Esophagus muscularis mucosa (tissue), 4 donors: Measurements from ENCODE around the gene PCDH15. TPM values are rescaled to one million over a fixed set of nuclear protein-coding genes. Genes with fewer than 3 reads are reported as not detected.

Experiments used
- DNase-seq: peaks from one replicate; pipeline ENCODE4 v3.0.0-alpha.2; 2017; ENCODE audit errors: extremely low spot score
- H3K27ac ChIP-seq, 4 donors: fragments of 200-600 bp; sonication (generic); replicated peaks in 1 of 4; 1 replicate in 3 of 4; 2 replicates in 1 of 4; pipeline ENCODE4 v1.5.1; 2016 to 2019; ENCODE audit warnings: mild to moderate bottlenecking in 1 of 4
- H3K27me3 ChIP-seq, 4 donors: fragments of 200-600 bp; sonication (generic); one replicate each; pipeline versions ENCODE4 v1.5.1 to v1.6.0; 2016 to 2019
- H3K36me3 ChIP-seq, 4 donors: fragments of 200-600 bp; sonication (generic); one replicate each; pipeline ENCODE4 v1.5.1; 2016 to 2019
- H3K4me1 ChIP-seq, 4 donors: fragments of 200-600 bp; sonication (generic); one replicate each; pipeline ENCODE4 v1.5.1; 2016 to 2019
- H3K4me3 ChIP-seq, 4 donors: fragments of 200-600 bp; sonication (generic); 1 replicate in 2 of 4; 2 replicates in 2 of 4; pipeline ENCODE4 v1.5.1; 2016 to 2019; ENCODE audit warnings: mild to moderate bottlenecking in 4 of 4, moderate library complexity in 1 of 4
- H3K9me3 ChIP-seq, 4 donors: fragments of 200-600 bp; sonication (generic); 1 replicate in 3 of 4; 2 replicates in 1 of 4; pipeline ENCODE4 v1.5.1; 2016 to 2019
- CTCF ChIP-seq, 3 experiments: fragments of 200-600 bp in 2 of 3; fragments of 450-650 bp in 1 of 3; sonication (generic) in 2 of 3; IDR thresholded peaks; one replicate each; pipeline ENCODE4 v1.5.1; 2017 to 2019; ENCODE audit warnings: antibody characterized with exemption in 3 of 3, mild to moderate bottlenecking in 2 of 3, moderate library complexity in 1 of 3
- EP300 ChIP-seq: sonication (generic); formaldehyde crosslinking; IDR thresholded peaks from one replicate; pipeline ENCODE4 v1.6.1; 2017; ENCODE audit warnings: antibody characterized with exemption
- POLR2A ChIP-seq: fragments of 450-650 bp; IDR thresholded peaks from one replicate; pipeline ENCODE4 v1.6.1; 2017; ENCODE audit warnings: antibody characterized with exemption, moderate library complexity, mild to moderate bottlenecking, low read depth
- POLR2AphosphoS5 ChIP-seq, 2 donors: sonication (generic); formaldehyde crosslinking; IDR thresholded peaks; one replicate each; pipeline ENCODE4 v1.6.1; 2017; ENCODE audit warnings: antibody characterized with exemption in 2 of 2
- WGBS: methylation state at CpG from one replicate; pipeline ENCODE4 v1.1.5; 2018; 5-methylcytosine and 5-hydroxymethylcytosine counted together
- intact Hi-C: fragments of 100-400 bp; cut with DNase I; formaldehyde crosslinking; loops from one replicate; pipeline ENCODE4 v1.15.1; 2023
- total RNA-seq, 4 donors: library from RNA; depleted of rRNA; stranded (reverse); fragments of >200 nt; gene quantifications; one replicate each; pipeline versions ENCODE4 v1.1.0 to v1.2.1, GENCODE V29; 2016

Gene PCDH15
- total RNA-seq, 4 donors from 2014 or later, result 0.13 to 0.50 TPM; not detected in 2

GRCh38 chr10:54665095-54665494, 135.9 kb downstream of the PCDH15 start:
- Histone ChIP-seq H3K27ac (no peak overlapping the region), H3K4me3 (no peak overlapping the region), H3K9me3 (no peaks in the 10 kb centered on the region), H3K27me3 (no peaks in the 10 kb centered on the region), H3K36me3 (no peaks in the 10 kb centered on the region), H3K4me1 (no peaks in the 10 kb centered on the region)
- TF ChIP-seq CTCF (IDR thresholded peaks at IDR 0.05) (no peak), POLR2A (no peak), EP300 (no peak), POLR2AphosphoS5 (IDR thresholded peaks at IDR 0.05) (no peak)
- intact Hi-C loops, result no loop called here
- DNase-seq, result no peak

- no peak for DNase-seq
- no peaks in the 10 kb centered on the region for H3K9me3 ChIP-seq
- no peaks in the 10 kb centered on the region for H3K36me3 ChIP-seq
- no peak for TF ChIP-seq EP300
- no peak for TF ChIP-seq POLR2A
- TF ChIP-seq POLR2AphosphoS5 (IDR thresholded peaks at IDR 0.05), result no peak
- no peak for TF ChIP-seq CTCF (IDR thresholded peaks at IDR 0.05)
- H3K4me1 ChIP-seq, result no peaks in the 10 kb centered on the region
- no peaks in the 10 kb centered on the region for H3K27me3 ChIP-seq
- no peak overlapping the region for H3K4me3 ChIP-seq
- no peak overlapping the region for H3K27ac ChIP-seq
- intact Hi-C loops, result no loop called here
Measured at GRCh38 chr10:54660397-54660796, 140.6 kb downstream of the PCDH15 start.

- no peaks in the 10 kb centered on the region for H3K4me1 ChIP-seq
- TF ChIP-seq POLR2A (no peak), POLR2AphosphoS5 (IDR thresholded peaks at IDR 0.05) (no peak), EP300 (no peak), CTCF (IDR thresholded peaks at IDR 0.05) (no peak)
- intact Hi-C loops, result no loop called here
- H3K27ac ChIP-seq, result no peak overlapping the region
- H3K4me3 ChIP-seq, result no peak overlapping the region
- no peaks in the 10 kb centered on the region for H3K36me3 ChIP-seq
- DNase-seq, result no peak
- H3K9me3 ChIP-seq, result no peaks in the 10 kb centered on the region
- 93% methylated on average over 2 of the region's 2 CpGs for WGBS
- H3K27me3 ChIP-seq, result no peaks in the 10 kb centered on the region
Measured at GRCh38 chr10:54656643-54657042, 144.4 kb downstream of the PCDH15 start.

- H3K4me3 ChIP-seq, result no peak overlapping the region
- no peak overlapping the region for H3K27ac ChIP-seq
- H3K4me1 ChIP-seq, result no peaks in the 10 kb centered on the region
- H3K36me3 ChIP-seq, result no peaks in the 10 kb centered on the region
- DNase-seq, result no peak
- WGBS, result 64% methylated on average over 2 of the region's 2 CpGs
- intact Hi-C loops, result no loop called here
- no peaks in the 10 kb centered on the region for H3K27me3 ChIP-seq
- TF ChIP-seq POLR2A (no peak), CTCF (IDR thresholded peaks at IDR 0.05) (no peak)
- H3K9me3 ChIP-seq, result no peaks in the 10 kb centered on the region
Measured at GRCh38 chr10:54653518-54653917, 147.5 kb downstream of the PCDH15 start.

- H3K9me3 ChIP-seq, result no peaks in the 10 kb centered on the region
- no peak for DNase-seq
- WGBS, result 83% methylated on average over 2 of the region's 2 CpGs
- no peaks in the 10 kb centered on the region for H3K36me3 ChIP-seq
- no peak overlapping the region for H3K27ac ChIP-seq
- H3K4me3 ChIP-seq, result no peak overlapping the region
- intact Hi-C loops, result no loop called here
- TF ChIP-seq EP300, result no peak
- TF ChIP-seq CTCF (IDR thresholded peaks at IDR 0.05), result no peak
- no peak for TF ChIP-seq POLR2A
- TF ChIP-seq POLR2AphosphoS5 (IDR thresholded peaks at IDR 0.05), result no peak
- no peaks in the 10 kb centered on the region for H3K4me1 ChIP-seq
- H3K27me3 ChIP-seq, result no peaks in the 10 kb centered on the region
Measured at GRCh38 chr10:54650547-54650946, 150.5 kb downstream of the PCDH15 start.
